Nephron (organoid): ENCODE measurements around the gene ALK.

Experiments used
- H3K27ac Mint-ChIP-seq, 3 experiments: 2 replicates each; pipeline ENCODE4 v1.8.0; 2020; ENCODE audit warnings: mixed read lengths in 3 of 3, mild to moderate bottlenecking in 2 of 3, moderate library complexity in 1 of 3
- H3K27me3 Mint-ChIP-seq: 2 replicates; pipeline ENCODE4 v1.8.0; 2021; ENCODE audit warnings: low read depth, mild to moderate bottlenecking, moderate library complexity, mixed read lengths
- H3K36me3 Mint-ChIP-seq: 2 replicates; pipeline ENCODE4 v1.8.0; 2020; ENCODE audit warnings: low read depth, mixed read lengths
- H3K4me1 Mint-ChIP-seq: 2 replicates; pipeline ENCODE4 v1.8.0; 2020; ENCODE audit warnings: mixed read lengths
- H3K4me3 Mint-ChIP-seq, 3 experiments: 2 replicates each; pipeline ENCODE4 v1.8.0; 2020; ENCODE audit warnings: mild to moderate bottlenecking in 3 of 3, mixed read lengths in 3 of 3, moderate library complexity in 2 of 3
- H3K9me3 Mint-ChIP-seq: 2 replicates; pipeline ENCODE4 v1.8.0; 2020; ENCODE audit warnings: mixed read lengths
- TF ChIP-seq, protein P1 (sequence below), 3 experiments: fragments of 200-600 bp; sonication (generic); IDR thresholded peaks; one replicate each; pipeline ENCODE4 v1.5.0; 2021; ENCODE audit warnings: antibody characterized with exemption in 3 of 3; ENCODE audit not compliant: unreplicated experiment in 3 of 3

Gene ALK

DNA sequence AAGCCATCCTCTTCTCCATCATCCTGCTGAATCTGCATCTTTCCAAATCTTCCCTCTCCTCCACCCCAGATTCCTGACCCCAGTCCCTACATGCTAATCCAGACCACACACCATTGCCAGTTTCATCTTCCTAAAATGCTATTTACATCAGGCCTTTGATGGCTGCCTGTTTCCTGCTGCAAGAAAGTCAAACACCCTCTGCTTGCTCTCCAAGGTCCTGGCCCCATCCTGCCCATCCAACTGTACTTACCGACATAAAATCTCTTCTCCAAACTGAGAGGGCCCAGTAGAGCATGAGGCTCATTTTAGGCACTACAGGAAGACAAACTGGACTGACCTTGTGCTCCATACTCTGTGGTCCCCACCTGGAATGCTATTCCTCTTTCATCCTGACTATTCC lies 19.0 kb downstream of the ALK start:
- H3K27me3 Mint-ChIP-seq, result peaks cover 72% of the 10 kb centered on the region
- no peaks in the 10 kb centered on the region for H3K36me3 Mint-ChIP-seq
- H3K27ac Mint-ChIP-seq, result no peak overlapping the region
- H3K4me3 Mint-ChIP-seq, result no peak overlapping the region
- TF ChIP-seq, protein P1, sequence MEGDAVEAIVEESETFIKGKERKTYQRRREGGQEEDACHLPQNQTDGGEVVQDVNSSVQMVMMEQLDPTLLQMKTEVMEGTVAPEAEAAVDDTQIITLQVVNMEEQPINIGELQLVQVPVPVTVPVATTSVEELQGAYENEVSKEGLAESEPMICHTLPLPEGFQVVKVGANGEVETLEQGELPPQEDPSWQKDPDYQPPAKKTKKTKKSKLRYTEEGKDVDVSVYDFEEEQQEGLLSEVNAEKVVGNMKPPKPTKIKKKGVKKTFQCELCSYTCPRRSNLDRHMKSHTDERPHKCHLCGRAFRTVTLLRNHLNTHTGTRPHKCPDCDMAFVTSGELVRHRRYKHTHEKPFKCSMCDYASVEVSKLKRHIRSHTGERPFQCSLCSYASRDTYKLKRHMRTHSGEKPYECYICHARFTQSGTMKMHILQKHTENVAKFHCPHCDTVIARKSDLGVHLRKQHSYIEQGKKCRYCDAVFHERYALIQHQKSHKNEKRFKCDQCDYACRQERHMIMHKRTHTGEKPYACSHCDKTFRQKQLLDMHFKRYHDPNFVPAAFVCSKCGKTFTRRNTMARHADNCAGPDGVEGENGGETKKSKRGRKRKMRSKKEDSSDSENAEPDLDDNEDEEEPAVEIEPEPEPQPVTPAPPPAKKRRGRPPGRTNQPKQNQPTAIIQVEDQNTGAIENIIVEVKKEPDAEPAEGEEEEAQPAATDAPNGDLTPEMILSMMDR (IDR thresholded peaks at IDR 0.05; ENCODE audit: unreplicated experiment in 3 of 3), result no peak
- no peaks in the 10 kb centered on the region for H3K9me3 Mint-ChIP-seq
- no peaks in the 10 kb centered on the region for H3K4me1 Mint-ChIP-seq

DNA sequence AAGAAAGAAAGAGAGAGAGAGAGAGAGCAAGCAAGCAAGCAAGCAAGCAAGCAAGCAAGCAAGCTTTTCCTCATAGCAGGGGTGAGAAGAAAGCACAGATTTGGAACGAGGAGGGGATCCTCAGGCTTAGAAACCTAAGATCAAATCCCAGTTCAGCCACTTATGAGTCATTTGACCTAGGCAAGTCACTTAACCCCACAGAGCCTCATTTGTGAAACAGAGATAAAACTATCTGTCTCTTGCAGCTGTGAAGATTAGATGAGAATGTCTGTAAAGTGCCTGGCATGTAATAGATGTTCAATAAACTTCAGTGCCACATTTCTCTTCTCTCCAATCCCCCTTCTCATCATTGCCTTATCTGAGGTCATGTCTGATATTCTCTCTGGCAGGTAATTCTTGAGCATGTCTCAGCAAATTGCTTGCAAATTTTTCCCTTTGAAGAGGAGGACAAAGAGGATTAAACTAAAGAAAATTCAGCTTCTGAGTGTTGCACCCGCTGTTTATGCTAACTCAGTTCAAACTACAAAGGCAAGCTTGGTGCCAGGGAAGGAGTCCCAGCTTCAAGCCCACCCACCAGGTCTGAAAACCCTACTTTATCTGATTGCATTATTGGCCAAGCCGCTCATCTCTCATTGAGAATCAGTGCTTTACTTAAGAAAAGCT lies 20.3 kb downstream of the ALK start:
- TF ChIP-seq, protein P1 (IDR thresholded peaks at IDR 0.05; ENCODE audit: unreplicated experiment in 3 of 3), result no peak
- Mint-ChIP-seq H3K27me3 (peaks cover 78% of the 10 kb centered on the region), H3K9me3 (no peaks in the 10 kb centered on the region), H3K27ac (no peak overlapping the region), H3K4me1 (no peaks in the 10 kb centered on the region), H3K36me3 (no peaks in the 10 kb centered on the region), H3K4me3 (no peak overlapping the region)

DNA sequence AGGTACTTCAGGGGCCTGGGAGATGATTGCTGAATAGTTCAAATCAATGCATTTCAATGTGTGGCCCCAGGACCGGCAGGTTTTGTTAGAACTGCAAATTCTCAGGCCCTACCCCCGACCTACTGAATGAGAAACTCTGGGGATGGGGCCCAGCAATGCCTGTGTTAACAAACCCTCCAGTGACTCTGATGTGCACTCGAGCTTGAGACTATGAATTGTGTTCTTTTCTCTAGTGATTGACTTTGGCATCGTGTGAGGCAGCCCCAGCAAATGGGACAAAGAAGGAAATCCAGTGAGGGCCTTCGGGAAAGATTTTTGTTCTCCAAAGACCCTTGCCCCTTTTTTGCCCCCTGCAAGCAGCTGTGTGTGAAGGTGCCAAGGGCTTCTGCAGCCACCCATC lies 22.4 kb downstream of the ALK start:
- Mint-ChIP-seq H3K4me1 (no peaks in the 10 kb centered on the region), H3K9me3 (no peaks in the 10 kb centered on the region), H3K27ac (no peak overlapping the region), H3K4me3 (no peak overlapping the region), H3K36me3 (no peaks in the 10 kb centered on the region), H3K27me3 (peaks cover 83% of the 10 kb centered on the region)
- TF ChIP-seq, protein P1 (IDR thresholded peaks at IDR 0.05; ENCODE audit: unreplicated experiment in 3 of 3), result no peak

DNA sequence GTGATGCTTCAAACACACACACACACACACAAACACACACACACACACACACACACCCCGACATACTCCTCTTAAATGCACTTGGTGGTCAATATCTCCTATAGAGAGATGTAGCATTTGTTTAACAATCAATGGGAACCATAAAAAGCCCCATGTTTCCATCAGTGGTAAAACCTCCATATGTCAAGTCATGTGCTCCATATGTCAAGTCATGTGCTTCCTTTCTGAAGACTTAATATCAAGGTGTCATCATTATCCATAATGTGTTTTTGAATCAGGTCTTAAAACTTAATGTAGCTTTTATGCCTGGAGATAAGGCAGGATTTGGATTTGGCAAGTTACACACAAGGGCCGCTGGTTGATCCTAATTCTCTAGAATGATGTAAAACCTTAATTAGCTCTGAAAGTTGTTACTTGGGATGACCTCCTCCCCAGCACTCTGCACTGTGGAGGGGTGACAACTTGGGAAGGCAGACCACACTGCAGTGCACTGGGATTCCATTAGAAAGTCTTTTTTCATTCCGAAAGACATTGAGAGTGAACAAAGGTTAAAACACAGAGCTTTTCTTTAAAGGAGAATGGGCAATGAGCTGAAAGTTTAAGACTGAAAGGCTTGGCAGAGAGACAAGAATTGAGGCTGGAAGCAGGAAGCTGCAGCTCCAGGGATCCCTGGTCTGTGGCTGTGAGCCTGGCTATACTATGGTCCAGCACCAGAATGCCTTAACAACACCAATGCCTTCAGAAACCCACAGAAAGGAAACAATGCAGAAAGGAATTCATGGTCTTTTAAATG lies 26.4 kb downstream of the ALK start:
- H3K4me3 Mint-ChIP-seq, result no peak overlapping the region
- H3K9me3 Mint-ChIP-seq, result no peaks in the 10 kb centered on the region
- TF ChIP-seq, protein P1 (IDR thresholded peaks at IDR 0.05; ENCODE audit: unreplicated experiment in 3 of 3), result no peak
- no peaks in the 10 kb centered on the region for H3K36me3 Mint-ChIP-seq
- peaks cover 69% of the 10 kb centered on the region for H3K27me3 Mint-ChIP-seq
- H3K27ac Mint-ChIP-seq, result no peak overlapping the region
- H3K4me1 Mint-ChIP-seq, result no peaks in the 10 kb centered on the region

DNA sequence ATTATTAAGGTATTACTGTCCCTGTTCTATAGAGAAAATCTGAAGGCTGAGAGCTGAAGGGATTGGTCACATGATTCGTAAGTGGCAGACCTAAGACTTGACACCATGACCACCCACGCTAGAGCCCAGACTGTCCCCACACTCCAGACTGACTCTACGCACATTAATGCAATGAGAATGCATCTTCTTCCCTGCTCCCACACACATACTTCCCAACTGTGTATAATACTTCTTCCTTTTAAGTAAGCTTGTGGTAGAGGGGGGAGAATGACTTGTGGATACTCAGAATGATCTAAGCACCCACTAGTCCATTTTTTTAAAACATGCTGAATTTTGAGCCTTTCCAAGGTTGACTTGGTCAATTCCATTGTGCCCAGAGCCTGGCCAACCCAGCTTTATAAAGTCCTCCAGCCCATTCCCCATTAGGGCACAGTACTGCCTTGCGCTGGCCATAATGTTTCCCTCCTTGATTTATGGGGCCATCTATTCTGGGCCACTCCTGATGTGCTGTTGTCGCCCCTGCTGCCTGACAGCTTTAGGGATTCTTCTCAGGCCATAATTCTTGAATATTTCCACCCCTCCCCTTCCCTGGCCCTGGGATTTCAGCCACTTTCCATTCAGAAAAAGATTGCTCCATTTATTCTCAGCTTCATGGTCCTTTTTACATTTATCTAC lies 28.7 kb downstream of the ALK start:
- TF ChIP-seq, protein P1 (IDR thresholded peaks at IDR 0.05; ENCODE audit: unreplicated experiment in 3 of 3), result no peak
- H3K27me3 Mint-ChIP-seq, result peaks cover 54% of the 10 kb centered on the region
- no peaks in the 10 kb centered on the region for H3K4me1 Mint-ChIP-seq
- H3K4me3 Mint-ChIP-seq, result no peak overlapping the region
- H3K36me3 Mint-ChIP-seq, result no peaks in the 10 kb centered on the region
- no peak overlapping the region for H3K27ac Mint-ChIP-seq
- H3K9me3 Mint-ChIP-seq, result no peaks in the 10 kb centered on the region
